ENCODE measurements around the gene FAM47A. TPM values are rescaled to one million over a fixed set of nuclear protein-coding genes. Genes with fewer than 3 reads are reported as not detected.

The FAM47A gene
- total RNA-seq, 2 donors from 2014 or later, result not detected

DNA sequence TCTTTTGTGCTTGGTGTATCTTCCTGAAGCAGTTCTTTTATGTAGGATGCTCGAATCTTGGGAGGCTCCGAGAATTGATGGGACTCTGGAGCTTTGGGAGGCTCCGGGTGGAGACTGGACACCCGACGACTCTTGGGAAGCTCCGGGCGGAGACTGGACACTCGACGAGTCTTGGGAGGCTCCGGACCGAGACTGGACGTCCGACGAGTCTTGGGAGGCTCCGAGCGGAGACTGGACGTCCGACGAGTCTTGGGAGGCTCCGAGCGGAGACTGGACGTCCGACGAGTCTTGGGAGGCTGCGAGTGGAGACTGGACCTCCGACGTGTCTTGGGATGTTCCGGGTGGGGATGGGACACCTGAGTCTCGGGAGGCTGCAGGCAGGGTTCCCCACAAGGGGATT is 1.6 kb downstream of the FAM47A start:
- no peaks in the 10 kb centered on the region for H3K4me1 ChIP-seq
- H3K27me3 ChIP-seq, result no peaks in the 10 kb centered on the region
- no peaks in the 10 kb centered on the region for H3K9me3 ChIP-seq
- no peak for TF ChIP-seq CTCF (IDR thresholded peaks at IDR 0.05)
- DNase-seq (ENCODE audit: low spot score), result no peak
- H3K36me3 ChIP-seq, result no peaks in the 10 kb centered on the region
- no peak overlapping the region for H3K4me3 ChIP-seq
- no peak overlapping the region for H3K27ac ChIP-seq

DNA sequence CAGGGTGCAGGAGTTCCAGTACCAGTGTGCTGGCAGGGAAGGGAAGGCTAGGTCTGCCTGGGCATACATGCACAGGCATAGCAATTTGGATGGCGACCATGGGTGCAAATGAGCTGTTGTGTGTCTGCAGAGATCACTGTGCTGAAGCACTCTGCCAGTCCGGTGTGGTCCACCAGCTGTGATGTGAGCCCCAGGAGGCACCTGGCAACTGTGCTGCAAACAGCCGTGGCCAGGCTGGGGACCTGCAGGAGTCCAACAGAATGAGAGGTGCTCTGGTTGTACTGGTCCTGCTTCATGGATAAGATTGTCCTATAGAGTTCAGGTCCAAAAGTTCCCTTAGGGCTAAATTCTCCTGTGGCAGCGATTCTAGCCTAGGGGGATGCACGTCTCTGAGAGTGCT is 6.1 kb downstream of the FAM47A start:
- DNase-seq (ENCODE audit: low spot score), result no peak
- peaks cover 0 to 27% of the 10 kb centered on the region in 2 donors for H3K9me3 ChIP-seq
- H3K27me3 ChIP-seq, result no peaks in the 10 kb centered on the region
- TF ChIP-seq CTCF (IDR thresholded peaks at IDR 0.05), result no peak
- H3K27ac ChIP-seq, result no peak overlapping the region
- H3K4me3 ChIP-seq, result no peak overlapping the region
- no peaks in the 10 kb centered on the region for H3K4me1 ChIP-seq
- no peaks in the 10 kb centered on the region for H3K36me3 ChIP-seq

DNA sequence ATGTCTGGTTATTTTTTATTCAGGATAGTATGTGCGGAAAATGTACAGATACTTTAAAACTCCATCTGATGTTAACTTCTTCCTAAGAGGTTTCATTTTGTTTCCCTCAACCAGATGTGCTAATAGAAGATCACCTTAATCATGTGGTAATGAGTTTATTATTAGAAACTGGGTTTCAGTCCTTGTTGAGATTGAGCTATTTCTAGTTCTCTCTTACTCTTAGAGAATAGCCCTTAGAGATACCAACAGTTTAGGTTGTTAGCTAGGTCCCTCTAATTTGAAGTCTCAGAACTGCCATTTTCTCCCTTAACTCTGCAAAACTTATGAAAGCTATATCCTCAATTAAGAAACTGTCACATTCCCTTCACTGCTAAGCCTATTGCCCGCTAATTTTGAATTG is 13.0 kb downstream of the FAM47A start:
- no peaks in the 10 kb centered on the region for H3K36me3 ChIP-seq
- H3K27me3 ChIP-seq, result no peaks in the 10 kb centered on the region
- no peak overlapping the region for H3K4me3 ChIP-seq
- H3K4me1 ChIP-seq, result no peaks in the 10 kb centered on the region
- DNase-seq (ENCODE audit: low spot score), result no peak
- H3K9me3 ChIP-seq, result peaks cover 0 to 26% of the 10 kb centered on the region in 2 donors
- no peak for TF ChIP-seq CTCF (IDR thresholded peaks at IDR 0.05)
- H3K27ac ChIP-seq, result no peak overlapping the region

- Histone ChIP-seq H3K27ac (no peak overlapping the region), H3K27me3 (no peaks in the 10 kb centered on the region), H3K36me3 (no peaks in the 10 kb centered on the region), H3K4me3 (no peak overlapping the region), H3K9me3 (no peaks in the 10 kb centered on the region), H3K4me1 (no peaks in the 10 kb centered on the region)
- TF ChIP-seq CTCF (IDR thresholded peaks at IDR 0.05), result no peak
- DNase-seq (ENCODE audit: low spot score), result no peak
Observed at GRCh38 chrX:34112459-34112858, 19.7 kb downstream of the FAM47A start.

Measured in right atrium auricular region (tissue), 2 donors.